Fibroblast of lung (primary cell): Measurements from ENCODE around the gene PEX5. TPM values are rescaled to one million over a fixed set of nuclear protein-coding genes. Genes with fewer than 3 reads are reported as not detected.

Experiments
- DNase-seq, 2 donors: peaks; one replicate each; pipeline versions ENCODE4 v3.0.0 to v3.0.0-alpha.2; 2010; ENCODE audit warnings: low read depth in 2 of 2
- H2AFZ ChIP-seq: 2 replicates; pipeline ENCODE4 v1.5.1; 2012; ENCODE audit warnings: low read length, control low read depth, inconsistent platforms
- H3K27ac ChIP-seq: 2 replicates; pipeline ENCODE4 v1.5.1; 2011; ENCODE audit warnings: low read length, control low read depth; ENCODE audit not compliant: insufficient read depth
- H3K27me3 ChIP-seq: 2 replicates; pipeline ENCODE4 v1.5.1; 2011; ENCODE audit warnings: mild to moderate bottlenecking, low read length; ENCODE audit not compliant: control insufficient read depth, insufficient read depth
- H3K36me3 ChIP-seq: 2 replicates; pipeline ENCODE4 v1.5.1; 2011; ENCODE audit warnings: low read length; ENCODE audit not compliant: control insufficient read depth, insufficient read depth
- H3K4me1 ChIP-seq: 2 replicates; pipeline ENCODE4 v1.5.1; 2011; ENCODE audit warnings: low read length; ENCODE audit not compliant: control insufficient read depth, insufficient read depth; ENCODE audit errors: extremely low read depth
- H3K4me2 ChIP-seq: 2 replicates; pipeline ENCODE4 v1.5.1; 2011; ENCODE audit warnings: low read length, control low read depth; ENCODE audit not compliant: insufficient read depth; ENCODE audit errors: extremely low read depth
- H3K4me3 ChIP-seq, 4 experiments: fragments of 200-600 bp in 1 of 4; sonication (generic) in 1 of 4; replicated peaks in 1 of 4; 2 replicates each; pipeline ENCODE4 v1.5.1; 2011 to 2016; ENCODE audit warnings: low read length in 4 of 4, low read depth in 3 of 4, mild to moderate bottlenecking in 3 of 4, control low read depth in 2 of 4, inconsistent platforms in 1 of 4, mixed read lengths in 1 of 4; ENCODE audit not compliant: insufficient read depth in 1 of 4; ENCODE audit errors: control extremely low read depth in 1 of 4
- H3K79me2 ChIP-seq: 2 replicates; pipeline ENCODE4 v1.5.1; 2012; ENCODE audit warnings: mild to moderate bottlenecking, low read length, inconsistent platforms; ENCODE audit not compliant: control insufficient read depth, insufficient read depth
- H3K9ac ChIP-seq: 2 replicates; pipeline ENCODE4 v1.5.1; 2011; ENCODE audit warnings: mild to moderate bottlenecking, low read length, control low read depth; ENCODE audit not compliant: insufficient read depth
- H3K9me3 ChIP-seq: 2 replicates; pipeline ENCODE4 v1.5.1; 2012; ENCODE audit warnings: low read depth, low read length; ENCODE audit not compliant: control insufficient read depth, insufficient read depth
- H4K20me1 ChIP-seq: 2 replicates; pipeline ENCODE4 v1.5.1; 2011; ENCODE audit warnings: low read length; ENCODE audit not compliant: control insufficient read depth, insufficient read depth; ENCODE audit errors: extremely low read depth
- CTCF ChIP-seq, 2 donors: IDR thresholded peaks in 1 of 2; conservative IDR thresholded peaks in 1 of 2; 1 replicate in 1 of 2; 2 replicates in 1 of 2; pipeline ENCODE4 v1.5.1; 2011 to 2012; ENCODE audit warnings: low read length in 2 of 2, control low read depth in 1 of 2, inconsistent platforms in 1 of 2, low read depth in 1 of 2, mild to moderate bottlenecking in 1 of 2
- EZH2 ChIP-seq: IDR thresholded peaks from 2 replicates; pipeline ENCODE4 v1.5.1; 2012; ENCODE audit warnings: low read length, control low read depth, mild to moderate bottlenecking; ENCODE audit errors: missing control alignments
- polyA minus RNA-seq: library from RNA; depleted of rRNA, polyadenylated mRNA; stranded (reverse); fragments of >200 nt; gene quantifications from 2 replicates; pipeline ENCODE4 v1.2.3, GENCODE V29; 2011; ENCODE audit warnings: low replicate concordance
- polyA plus RNA-seq, 2 donors: library from polyadenylated mRNA; depleted of rRNA in 1 of 2; stranded (reverse) in 1 of 2; unstranded in 1 of 2; fragments of >200 nt; gene quantifications; 2 replicates each; pipeline ENCODE4 v1.2.1, GENCODE V29; 2011 to 2012; ENCODE audit warnings: missing spikeins in 1 of 2
- total RNA-seq: library from RNA; depleted of rRNA; stranded (reverse); fragments of >200 nt; gene quantifications from 2 replicates; pipeline ENCODE4 v1.2.1, GENCODE V29; 2014

The PEX5 gene
- total RNA-seq = 23.3 and 28.0 TPM in 2 replicates
- polyA plus RNA-seq = 14.4 and 18.7 TPM in 2 replicates
- 20.6 and 24.0 TPM in 2 replicates for polyA plus RNA-seq (2012)
- polyA minus RNA-seq = 21.2 and 31.7 TPM in 2 replicates

- TF ChIP-seq CTCF (conservative IDR thresholded peaks at IDR 0.05 in 1 of 2, IDR thresholded peaks at IDR 0.05 in 1 of 2; ENCODE audit: low read depth in 1 of 2, low read length in 2 of 2) (no peak), EZH2 (no peak)
- H3K79me2 ChIP-seq = no peaks in the 10 kb centered on the region
- peak; percentile 93 to 94 for DNase-seq
- H3K4me2 ChIP-seq = peak within 1 kb of the TSS; percentile 76
- peak within 1 kb of the TSS; percentile 90 for H3K27ac ChIP-seq
- H4K20me1 ChIP-seq = no peaks in the 10 kb centered on the region
- H3K36me3 ChIP-seq = no peaks in the 10 kb centered on the region
- H2AFZ ChIP-seq = peak within 1 kb of the TSS; percentile 89
- peaks cover 10% of the 10 kb centered on the region for H3K4me1 ChIP-seq
- no peaks in the 10 kb centered on the region for H3K9me3 ChIP-seq
- no peaks in the 10 kb centered on the region for H3K27me3 ChIP-seq
- peak within 1 kb of the TSS; percentile 68 for H3K9ac ChIP-seq
- H3K4me3 ChIP-seq = peak within 1 kb of the TSS; percentile 68 to 92 (median 80)
These were observed at the start of gene PEX5 for GRCh38 chr12:7189398-7190267. Gene PEX5 (plus strand): TSS chr12:7189686. CDS start chr12:7190378, 692 bp downstream.

DNA sequence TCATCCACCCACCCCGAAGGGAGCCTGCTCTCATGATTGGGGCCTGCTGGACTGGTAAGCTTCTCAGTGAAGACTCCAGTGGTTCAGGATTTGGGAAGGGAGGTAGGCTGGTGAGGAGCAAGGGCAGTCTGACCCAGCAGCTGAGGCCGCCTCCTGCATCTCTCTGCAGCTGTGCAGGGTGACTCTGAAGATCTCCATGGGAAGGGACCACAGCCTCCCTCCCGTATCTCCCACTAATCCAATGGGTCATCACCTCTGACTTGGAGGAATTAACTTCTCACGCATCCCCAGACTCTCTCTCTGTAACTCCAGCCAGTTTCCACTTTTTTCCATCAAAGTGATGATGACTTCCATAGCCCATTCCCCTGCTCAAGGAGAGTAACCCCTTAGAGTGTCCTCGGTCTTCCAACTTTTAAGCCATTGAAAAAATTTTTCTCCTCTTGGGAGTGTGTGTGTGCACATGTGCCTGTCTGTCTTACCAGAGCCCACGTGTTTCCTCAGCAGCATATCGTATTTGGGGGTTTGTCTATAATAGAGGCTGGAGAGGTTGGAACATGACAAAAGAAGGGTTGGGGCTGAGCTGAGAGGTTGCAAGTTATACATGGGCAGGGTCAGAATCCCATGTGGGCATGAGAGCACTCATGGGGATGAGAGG is 48.0 kb upstream of the PEX5 start:
- no peaks in the 10 kb centered on the region for H4K20me1 ChIP-seq
- no peak overlapping the region for H3K4me2 ChIP-seq
- H3K4me3 ChIP-seq = no peak overlapping the region
- TF ChIP-seq CTCF (conservative IDR thresholded peaks at IDR 0.05 in 1 of 2, IDR thresholded peaks at IDR 0.05 in 1 of 2; ENCODE audit: low read depth in 1 of 2, low read length in 2 of 2) (no peak), EZH2 (no peak)
- no peaks in the 10 kb centered on the region for H3K4me1 ChIP-seq
- no peaks in the 10 kb centered on the region for H3K79me2 ChIP-seq
- no peaks in the 10 kb centered on the region for H3K9me3 ChIP-seq
- peaks cover 5% of the 10 kb centered on the region for H3K36me3 ChIP-seq
- H3K27me3 ChIP-seq = no peaks in the 10 kb centered on the region
- DNase-seq = no peak
- no peak overlapping the region for H3K27ac ChIP-seq
- no peak overlapping the region for H3K9ac ChIP-seq
- H2AFZ ChIP-seq = no peak overlapping the region

DNA sequence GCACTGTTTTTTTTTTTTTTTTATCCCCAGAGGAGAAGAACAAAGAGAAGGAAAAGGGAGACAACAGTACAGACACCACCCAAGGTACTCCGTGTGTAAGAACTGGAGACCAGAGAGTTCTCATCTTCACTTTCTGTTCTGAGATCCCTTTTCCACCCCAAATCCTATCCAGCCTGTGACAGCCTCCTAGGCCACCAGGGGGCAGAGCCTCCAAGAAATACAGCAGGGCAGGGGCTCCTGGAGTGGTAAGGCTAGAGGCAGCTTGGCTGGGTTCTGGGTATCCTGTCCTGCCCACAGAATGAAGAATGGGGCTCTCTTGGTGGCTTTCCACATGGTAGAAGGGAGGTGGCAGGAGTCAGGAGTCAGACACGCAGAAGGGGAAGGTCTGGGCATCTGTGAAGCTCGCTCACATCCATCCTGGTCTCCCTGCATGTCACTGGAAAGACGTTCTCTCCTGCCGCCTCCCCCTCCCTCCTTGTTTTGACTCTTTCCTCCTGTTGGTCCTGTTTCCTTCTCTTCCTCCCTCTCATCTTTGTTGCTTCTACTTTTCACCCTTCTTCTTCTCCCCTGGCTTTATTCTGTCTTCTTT is 47.3 kb upstream of the PEX5 start:
- Histone ChIP-seq H4K20me1 (no peaks in the 10 kb centered on the region), H3K9ac (no peak overlapping the region), H2AFZ (no peak overlapping the region), H3K4me2 (no peak overlapping the region), H3K4me3 (no peak overlapping the region), H3K36me3 (peaks cover 1% of the 10 kb centered on the region), H3K27ac (no peak overlapping the region), H3K4me1 (no peaks in the 10 kb centered on the region), H3K9me3 (no peaks in the 10 kb centered on the region), H3K79me2 (no peaks in the 10 kb centered on the region), H3K27me3 (no peaks in the 10 kb centered on the region)
- peak; percentile 54 to 83 for TF ChIP-seq CTCF (conservative IDR thresholded peaks at IDR 0.05 in 1 of 2, IDR thresholded peaks at IDR 0.05 in 1 of 2; ENCODE audit: low read depth in 1 of 2, low read length in 2 of 2)
- TF ChIP-seq EZH2 = no peak
- DNase-seq = peak; percentile 11 to 45
